ENCODE data around the gene CRMP1. TPM values are rescaled to one million over a fixed set of nuclear protein-coding genes. Genes with fewer than 3 reads are reported as not detected.

Gene CRMP1
- total and polyA plus RNA-seq, 2 of the 4 experiments (the other 2 are of a cell fraction): 4.1 to 7.4 TPM

- intact Hi-C loops (cut with micrococcal nuclease): no loop called here
Measured at GRCh38 chr4:5870701-5871100, 22.2 kb downstream of the CRMP1 start.

More at GRCh38 chr4:5870701-5871100, 22.2 kb downstream of the CRMP1 start:
- Histone ChIP-seq H2AK9ac (replicated peaks; ENCODE audit: low read depth, low read length, poor library complexity) (no peak overlapping the region), H3K27me3 (ENCODE audit: control insufficient read depth, insufficient read depth, low read length) (no peaks in the 10 kb centered on the region; the same call in 1 of the 2 replicates), H3K4me2 (ENCODE audit: low read depth, low read length) (no peak overlapping the region), H3K14ac (replicated peaks; ENCODE audit: low read depth, low read length) (no peak overlapping the region), H3K23ac (ENCODE audit: low read depth, low read length) (no peak overlapping the region), H4K5ac (ENCODE audit: low read depth, low read length) (no peak overlapping the region), H4K20me1 (ENCODE audit: insufficient read depth, low read length) (no peaks in the 10 kb centered on the region; the same call in 1 of the 2 replicates), H3K18ac (ENCODE audit: low read depth, low read length) (no peak overlapping the region), H2BK5ac (ENCODE audit: low read depth, low read length, poor library complexity, severe bottlenecking) (no peak overlapping the region), H2AK5ac (ENCODE audit: low read depth, low read length) (no peak overlapping the region), H3K9me1 (ENCODE audit: insufficient read depth, low read length) (no peaks in the 10 kb centered on the region), H2BK120ac (ENCODE audit: low read depth, low read length) (no peak overlapping the region), H3K4me3 (ENCODE audit: insufficient read depth, low read depth, low read length) (no peak overlapping the region), H3K27ac (ENCODE audit: insufficient read depth, low read length) (no peak overlapping the region), H2BK20ac (ENCODE audit: low read depth, low read length) (no peak overlapping the region), H4K8ac (ENCODE audit: low read depth in 2 of 2, low read length in 2 of 2) (no peak overlapping the region), H3K4me1 (ENCODE audit: control insufficient read depth, insufficient read depth, low read length) (no peaks in the 10 kb centered on the region; the same call in 1 of the 2 replicates), H3K79me1 (ENCODE audit: low read depth in 1 of 2, low read length in 2 of 2) (no peaks in the 10 kb centered on the region), H2AFZ (replicated peaks; ENCODE audit: low read length, poor library complexity) (no peak overlapping the region), H3K9me3 (ENCODE audit: control insufficient read depth, insufficient read depth, low read length) (no peaks in the 10 kb centered on the region), H3K4ac (ENCODE audit: low read depth, low read length) (no peak overlapping the region), H3K36me3 (ENCODE audit: control insufficient read depth, insufficient read depth, low read length) (no peaks in the 10 kb centered on the region), H2BK15ac (ENCODE audit: low read depth, low read length) (no peak overlapping the region), H3K9ac (ENCODE audit: low read depth, low read length) (no peak overlapping the region), H4K91ac (ENCODE audit: insufficient read depth, low read depth, low read length) (no peak overlapping the region), H3K56ac (ENCODE audit: extremely low read depth, insufficient read depth, low read length) (no peak overlapping the region)
- no peak for DNase-seq
- CTCF ChIA-PET: no interaction called here
- no CpG with 5 or more reads among the region's 13 CpGs for WGBS, 2 experiments (ENCODE audit: extremely low coverage in 2 of 2, insufficient read length in 1 of 2)
- ATAC-seq (ENCODE audit: low read depth): no peak
- TF ChIP-seq BHLHE40 (IDR thresholded peaks at IDR 0.05; ENCODE audit: low read depth, low read length) (no peak), CEBPB (IDR thresholded peaks at IDR 0.05; ENCODE audit: low read depth, low read length) (no peak), MXI1 (IDR thresholded peaks at IDR 0.05; ENCODE audit: borderline replicate concordance, low read depth, low read length) (no peak), ELK1 (IDR thresholded peaks at IDR 0.05; ENCODE audit: borderline replicate concordance, low read depth, low read length) (no peak), RCOR1 (IDR thresholded peaks at IDR 0.05; ENCODE audit: insufficient replicate concordance, low read length) (no peak), CTCF (conservative IDR thresholded peaks at IDR 0.05; ENCODE audit: low read depth, low read length) (no peak), MAFK (IDR thresholded peaks at IDR 0.05; ENCODE audit: low read depth, low read length) (no peak), USF2 (IDR thresholded peaks at IDR 0.05; ENCODE audit: low read depth, low read length) (no peak), NFE2L2 (IDR thresholded peaks at IDR 0.05; ENCODE audit: low read depth, low read length) (no peak), MAZ (IDR thresholded peaks at IDR 0.05; ENCODE audit: borderline replicate concordance, low read depth, low read length) (no peak), POLR2A (IDR thresholded peaks at IDR 0.05; ENCODE audit: low read depth, low read length) (no peak), RAD21 (IDR thresholded peaks at IDR 0.05; ENCODE audit: low read length) (no peak), RFX5 (IDR thresholded peaks at IDR 0.05; ENCODE audit: low read depth, low read length) (no peak), FOS (IDR thresholded peaks at IDR 0.05; ENCODE audit: low read depth, low read length) (no peak), CHD1 (IDR thresholded peaks at IDR 0.05; ENCODE audit: low read depth, low read length) (no peak), SMC3 (IDR thresholded peaks at IDR 0.05; ENCODE audit: low read depth, low read length) (no peak)
- BruUV-seq (replicated peaks): no TSS peak
- dilution Hi-C loops (cut with HindIII; ENCODE audit: low sequenced_read_pairs, unreplicated experiment): no loop called here
- POLR2A ChIA-PET (ENCODE audit: unreplicated experiment): no interaction called here
- in situ Hi-C loops (cut with MboI; ENCODE audit: low sequenced_read_pairs): no loop called here
